ENCODE data around the gene FOXJ1.

FOXJ1 gene

DNA sequence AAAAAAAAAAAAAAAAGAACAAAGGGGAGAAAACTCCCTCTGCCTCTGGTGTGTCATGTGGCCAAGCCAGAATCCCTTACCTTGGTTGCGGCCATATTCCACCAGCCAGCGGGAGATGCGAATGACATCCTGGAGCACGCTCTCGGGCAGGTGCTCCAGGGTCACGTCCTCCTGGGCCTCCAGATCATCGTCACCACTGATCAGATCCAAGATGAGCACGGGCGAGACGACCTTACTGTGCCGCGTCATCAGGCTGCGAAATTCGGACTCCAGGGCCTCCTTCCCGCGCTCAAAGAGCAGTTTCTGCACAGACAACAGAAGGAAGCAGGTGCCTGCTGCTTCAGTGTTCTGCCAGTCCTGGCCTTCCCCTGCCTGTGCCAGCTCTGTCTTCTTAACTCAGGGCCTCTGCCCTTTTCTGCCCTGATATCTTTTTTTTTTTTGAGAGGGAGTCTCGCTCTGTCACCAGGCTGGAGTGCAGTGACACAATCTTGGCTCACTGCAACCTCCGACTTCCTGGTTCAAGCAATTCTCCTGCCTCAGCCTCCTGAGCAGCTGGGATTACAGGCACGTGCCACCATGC is 43.2 kb downstream of the FOXJ1 start:
- Histone ChIP-seq H3K9me3 (ENCODE audit: insufficient read depth, low read depth, low read length) (no peaks in the 10 kb centered on the region), H3K4me1 (ENCODE audit: insufficient read depth, low read length) (no peaks in the 10 kb centered on the region), H3K36me3 (ENCODE audit: insufficient read depth, low read length) (peaks cover 88% of the 10 kb centered on the region), H3K9ac (ENCODE audit: low read depth, low read length) (no peak overlapping the region), H3K27ac (ENCODE audit: low read depth, low read length) (no peak overlapping the region), H3K27me3 (ENCODE audit: insufficient read depth, low read length) (no peaks in the 10 kb centered on the region), H3K4me3 (ENCODE audit: low read length) (no peak overlapping the region)
- 94% methylated on average over 19 of the region's 19 CpGs for WGBS

GRCh38 chr17:76095943-76096342 is 45.1 kb downstream of the FOXJ1 start:
- Histone ChIP-seq H3K27ac (ENCODE audit: low read depth, low read length) (no peak overlapping the region), H3K36me3 (ENCODE audit: insufficient read depth, low read length) (peaks cover 91% of the 10 kb centered on the region), H3K4me1 (ENCODE audit: insufficient read depth, low read length) (no peaks in the 10 kb centered on the region), H3K4me3 (ENCODE audit: low read length) (no peak overlapping the region), H3K9ac (ENCODE audit: low read depth, low read length) (no peak overlapping the region), H3K9me3 (ENCODE audit: insufficient read depth, low read depth, low read length) (no peaks in the 10 kb centered on the region), H3K27me3 (ENCODE audit: insufficient read depth, low read length) (no peaks in the 10 kb centered on the region)
- 91% methylated on average over 13 of the region's 13 CpGs for WGBS

DNA sequence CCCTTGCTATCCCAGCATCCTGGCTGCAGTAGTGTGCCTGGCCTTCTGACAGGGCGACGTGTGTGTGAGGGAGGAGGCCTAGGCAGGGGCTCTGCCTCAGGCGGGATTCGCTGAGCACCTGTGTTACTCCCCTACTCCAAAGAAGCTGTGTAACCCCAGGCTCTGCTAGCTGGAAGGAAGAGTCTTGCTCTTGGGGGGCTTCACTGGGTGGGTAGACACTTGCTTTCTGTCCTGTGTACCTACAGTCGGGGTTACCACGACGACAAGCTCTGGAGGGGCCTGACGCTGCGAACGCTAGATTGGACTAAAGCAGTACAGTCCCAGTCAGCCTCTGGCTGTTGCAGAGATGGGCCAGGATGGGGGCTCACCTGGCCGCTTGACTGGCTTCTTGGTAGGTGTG is 47.0 kb downstream of the FOXJ1 start:
- Histone ChIP-seq H3K27me3 (ENCODE audit: insufficient read depth, low read length) (no peaks in the 10 kb centered on the region), H3K4me3 (ENCODE audit: low read length) (no peak overlapping the region), H3K36me3 (ENCODE audit: insufficient read depth, low read length) (peaks cover 91% of the 10 kb centered on the region), H3K4me1 (ENCODE audit: insufficient read depth, low read length) (no peaks in the 10 kb centered on the region), H3K9ac (ENCODE audit: low read depth, low read length) (no peak overlapping the region), H3K9me3 (ENCODE audit: insufficient read depth, low read depth, low read length) (no peaks in the 10 kb centered on the region), H3K27ac (ENCODE audit: low read depth, low read length) (no peak overlapping the region)
- 93% methylated on average over 11 of the region's 11 CpGs for WGBS

- 96% methylated on average over 20 of the region's 20 CpGs for WGBS
- Histone ChIP-seq H3K27ac (ENCODE audit: low read depth, low read length) (no peak overlapping the region), H3K27me3 (ENCODE audit: insufficient read depth, low read length) (no peaks in the 10 kb centered on the region), H3K4me3 (ENCODE audit: low read length) (no peak overlapping the region), H3K9ac (ENCODE audit: low read depth, low read length) (no peak overlapping the region), H3K9me3 (ENCODE audit: insufficient read depth, low read depth, low read length) (no peaks in the 10 kb centered on the region), H3K36me3 (ENCODE audit: insufficient read depth, low read length) (peaks cover 98% of the 10 kb centered on the region), H3K4me1 (ENCODE audit: insufficient read depth, low read length) (no peaks in the 10 kb centered on the region)
Measured at GRCh38 chr17:76092526-76093413, 48.3 kb downstream of the FOXJ1 start.

DNA sequence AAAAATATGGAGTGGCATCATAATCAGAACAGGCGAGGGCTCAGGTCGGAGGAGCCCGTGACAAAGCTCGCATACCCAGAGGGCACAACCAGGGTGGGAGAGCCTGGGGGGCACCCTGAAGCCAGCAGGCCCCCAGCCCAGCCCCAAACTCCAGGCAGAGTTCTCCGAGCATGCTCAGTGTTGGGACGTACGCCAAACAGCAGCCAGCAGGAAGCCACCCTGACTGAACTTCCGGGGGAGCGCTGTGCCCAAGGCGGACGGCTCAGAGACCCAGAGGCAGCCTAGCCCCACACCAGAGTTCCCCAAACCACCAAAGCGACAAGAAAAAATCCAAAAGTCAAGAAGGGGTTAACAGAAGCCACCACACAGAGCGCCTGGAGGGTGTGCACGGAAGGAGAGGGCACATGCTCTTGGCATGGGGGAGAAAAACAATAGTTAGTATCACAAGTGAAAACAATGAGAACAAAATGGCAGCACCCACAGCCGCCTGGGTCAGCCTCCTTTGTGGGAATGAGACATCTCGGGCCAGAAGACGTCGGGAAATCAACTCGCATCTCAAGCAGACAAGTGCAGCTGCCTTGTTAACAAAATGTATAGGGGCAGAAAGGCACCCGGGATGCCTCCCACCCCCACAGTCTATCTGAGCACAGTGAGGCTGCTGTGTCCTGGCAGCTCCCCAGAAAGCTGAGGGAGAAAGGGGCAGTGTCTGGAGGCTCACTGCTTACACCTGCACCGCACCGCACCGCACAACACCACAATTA is 49.3 kb downstream of the FOXJ1 start:
- no peak overlapping the region for H3K9ac ChIP-seq (ENCODE audit: low read depth, low read length)
- no peaks in the 10 kb centered on the region for H3K27me3 ChIP-seq (ENCODE audit: insufficient read depth, low read length)
- WGBS = 89% methylated on average over 23 of the region's 23 CpGs
- no peaks in the 10 kb centered on the region for H3K9me3 ChIP-seq (ENCODE audit: insufficient read depth, low read depth, low read length)
- no peak overlapping the region for H3K4me3 ChIP-seq (ENCODE audit: low read length)
- no peak overlapping the region for H3K27ac ChIP-seq (ENCODE audit: low read depth, low read length)
- no peaks in the 10 kb centered on the region for H3K4me1 ChIP-seq (ENCODE audit: insufficient read depth, low read length)
- peaks cover 98% of the 10 kb centered on the region for H3K36me3 ChIP-seq (ENCODE audit: insufficient read depth, low read length)

- WGBS = 95% methylated on average over 17 of the region's 17 CpGs
- no peaks in the 10 kb centered on the region for H3K4me1 ChIP-seq (ENCODE audit: insufficient read depth, low read length)
- H3K9ac ChIP-seq (ENCODE audit: low read depth, low read length) = no peak overlapping the region
- H3K4me3 ChIP-seq (ENCODE audit: low read length) = no peak overlapping the region
- peaks cover 95% of the 10 kb centered on the region for H3K36me3 ChIP-seq (ENCODE audit: insufficient read depth, low read length)
- no peak overlapping the region for H3K27ac ChIP-seq (ENCODE audit: low read depth, low read length)
- no peaks in the 10 kb centered on the region for H3K27me3 ChIP-seq (ENCODE audit: insufficient read depth, low read length)
- no peaks in the 10 kb centered on the region for H3K9me3 ChIP-seq (ENCODE audit: insufficient read depth, low read depth, low read length)
Measured at GRCh38 chr17:76090517-76091129, 50.4 kb downstream of the FOXJ1 start.

DNA sequence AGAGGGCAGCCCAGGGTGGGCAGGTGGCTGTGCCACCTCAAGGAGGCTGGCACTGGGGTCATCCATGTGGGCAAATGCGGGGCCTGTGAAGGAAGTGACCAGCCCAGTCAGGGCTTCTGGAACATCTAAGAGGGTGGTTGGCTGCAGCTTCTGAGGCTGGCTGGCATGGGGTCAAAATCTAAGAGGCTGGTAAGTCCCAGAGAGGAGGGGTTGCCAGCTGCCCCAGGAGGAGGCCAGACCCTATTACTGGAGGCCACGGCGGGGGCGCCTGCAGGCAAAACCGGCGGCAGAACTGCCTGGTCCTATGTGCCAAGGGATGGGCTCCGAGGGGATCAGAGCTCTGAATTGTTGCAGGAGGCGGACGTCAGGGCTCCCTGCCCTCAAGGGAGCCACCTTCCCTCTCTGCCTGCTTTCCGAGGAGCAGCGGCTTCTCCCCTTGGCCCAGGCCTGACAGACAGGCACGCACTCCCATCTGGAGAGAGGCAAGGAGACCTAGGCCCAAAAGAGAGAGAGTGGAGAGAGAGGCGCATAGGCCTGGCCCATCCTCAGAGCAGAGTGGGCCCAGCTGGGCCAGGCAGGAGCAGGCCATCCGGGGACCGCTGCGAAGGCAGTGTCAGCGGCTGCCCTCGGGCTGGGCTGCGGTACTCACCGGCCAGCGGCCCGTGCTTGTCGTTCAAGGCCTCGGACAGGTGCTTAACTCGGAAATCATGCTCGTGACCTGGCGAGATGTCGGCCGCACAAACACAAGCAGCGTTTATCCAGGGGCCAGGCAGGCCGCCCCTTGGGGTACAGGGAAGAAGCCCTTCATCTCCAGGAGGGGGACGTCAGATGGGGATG is 51.1 kb downstream of the FOXJ1 start:
- no peak overlapping the region for H3K9ac ChIP-seq (ENCODE audit: low read depth, low read length)
- H3K27ac ChIP-seq (ENCODE audit: low read depth, low read length) = no peak overlapping the region
- peaks cover 95% of the 10 kb centered on the region for H3K36me3 ChIP-seq (ENCODE audit: insufficient read depth, low read length)
- 94% methylated on average over 32 of the region's 32 CpGs for WGBS
- no peak overlapping the region for H3K4me3 ChIP-seq (ENCODE audit: low read length)
- H3K9me3 ChIP-seq (ENCODE audit: insufficient read depth, low read depth, low read length) = no peaks in the 10 kb centered on the region
- no peaks in the 10 kb centered on the region for H3K27me3 ChIP-seq (ENCODE audit: insufficient read depth, low read length)
- no peaks in the 10 kb centered on the region for H3K4me1 ChIP-seq (ENCODE audit: insufficient read depth, low read length)

GRCh38 chr17:76088868-76089576 is 52.0 kb downstream of the FOXJ1 start:
- Histone ChIP-seq H3K27ac (ENCODE audit: low read depth, low read length) (no peak overlapping the region), H3K4me3 (ENCODE audit: low read length) (no peak overlapping the region), H3K9me3 (ENCODE audit: insufficient read depth, low read depth, low read length) (no peaks in the 10 kb centered on the region), H3K27me3 (ENCODE audit: insufficient read depth, low read length) (no peaks in the 10 kb centered on the region), H3K9ac (ENCODE audit: low read depth, low read length) (no peak overlapping the region), H3K4me1 (ENCODE audit: insufficient read depth, low read length) (no peaks in the 10 kb centered on the region), H3K36me3 (ENCODE audit: insufficient read depth, low read length) (peaks cover 95% of the 10 kb centered on the region)
- WGBS = 95% methylated on average over 25 of the region's 25 CpGs

GRCh38 chr17:76088041-76088867 is 52.8 kb downstream of the FOXJ1 start:
- 92% methylated on average over 25 of the region's 25 CpGs for WGBS
- Histone ChIP-seq H3K4me1 (ENCODE audit: insufficient read depth, low read length) (no peaks in the 10 kb centered on the region), H3K4me3 (ENCODE audit: low read length) (no peak overlapping the region), H3K27ac (ENCODE audit: low read depth, low read length) (no peak overlapping the region), H3K27me3 (ENCODE audit: insufficient read depth, low read length) (no peaks in the 10 kb centered on the region), H3K9ac (ENCODE audit: low read depth, low read length) (no peak overlapping the region), H3K9me3 (ENCODE audit: insufficient read depth, low read depth, low read length) (no peaks in the 10 kb centered on the region), H3K36me3 (ENCODE audit: insufficient read depth, low read length) (peaks cover 94% of the 10 kb centered on the region)
